ENCODE results near the gene COL5A2. TPM values are rescaled to one million over a fixed set of nuclear protein-coding genes. Genes with fewer than 3 reads are reported as not detected.

COL5A2 gene
- total and polyA plus RNA-seq, 9 of the 15 experiments (the other 6 are each of a cell fraction or from before 2014, with no cell fraction given): 0.01 to 0.54 (median 0.19) TPM

DNA sequence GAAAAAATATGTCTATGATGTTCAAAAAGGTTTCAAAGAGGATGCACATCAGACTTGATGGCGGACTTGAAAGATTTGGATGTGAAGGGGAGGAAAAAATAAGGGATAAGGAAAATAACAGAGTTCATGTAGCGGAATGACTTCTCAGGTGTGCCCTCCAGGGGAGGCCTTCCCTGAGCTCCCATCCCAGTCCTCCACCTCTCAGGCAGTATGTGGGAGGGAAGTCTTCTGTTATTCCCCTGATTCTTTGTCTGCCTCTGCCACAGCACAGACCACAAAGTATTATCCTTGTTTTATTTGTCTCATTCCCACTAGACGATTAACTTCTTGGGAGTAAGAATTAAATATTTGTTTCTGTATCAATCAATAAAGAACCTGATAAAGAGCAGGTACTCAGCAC lies 17.7 kb downstream of the COL5A2 start:
- H3K27ac ChIP-seq (ENCODE audit: extremely low read depth, low read depth, low read length): no peak overlapping the region
- in situ Hi-C loops (cut with MboI): no loop called here
- TF ChIP-seq ELF2 (CRISPR knock-in tag; IDR thresholded peaks at IDR 0.05) (no peak), NR0B1 (IDR thresholded peaks at IDR 0.05; ENCODE audit: partially characterized antibody) (no peak), MAX (CRISPR knock-in tag; IDR thresholded peaks at IDR 0.05) (no peak), ZNF253 (CRISPR knock-in tag; conservative IDR thresholded peaks at IDR 0.05) (no peak), ZBED1 (IDR thresholded peaks at IDR 0.05) (no peak), DACH1 (IDR thresholded peaks at IDR 0.05; ENCODE audit: partially characterized antibody) (no peak), GTF2A2 (tag; IDR thresholded peaks at IDR 0.05) (no peak), RB1 (IDR thresholded peaks at IDR 0.05; ENCODE audit: low read depth) (no peak), ZBTB33 (CRISPR knock-in tag; IDR thresholded peaks at IDR 0.05) (no peak), KLF10 (CRISPR knock-in tag; IDR thresholded peaks at IDR 0.05) (no peak), PHF8 (IDR thresholded peaks at IDR 0.05; ENCODE audit: borderline replicate concordance, low read length) (no peak), POLR2AphosphoS5 (IDR thresholded peaks at IDR 0.05; ENCODE audit: control insufficient read depth, insufficient read depth, low read depth, low read length) (no peak), NCOR1 (IDR thresholded peaks at IDR 0.05) (no peak), RBBP5 (IDR thresholded peaks at IDR 0.05; ENCODE audit: borderline replicate concordance, insufficient read depth, low read length, poor library complexity, severe bottlenecking) (no peak), ZFP36 (IDR thresholded peaks at IDR 0.05; ENCODE audit: low read depth, low read length, partially characterized antibody) (no peak)
- TF ChIP-seq, protein P1, sequence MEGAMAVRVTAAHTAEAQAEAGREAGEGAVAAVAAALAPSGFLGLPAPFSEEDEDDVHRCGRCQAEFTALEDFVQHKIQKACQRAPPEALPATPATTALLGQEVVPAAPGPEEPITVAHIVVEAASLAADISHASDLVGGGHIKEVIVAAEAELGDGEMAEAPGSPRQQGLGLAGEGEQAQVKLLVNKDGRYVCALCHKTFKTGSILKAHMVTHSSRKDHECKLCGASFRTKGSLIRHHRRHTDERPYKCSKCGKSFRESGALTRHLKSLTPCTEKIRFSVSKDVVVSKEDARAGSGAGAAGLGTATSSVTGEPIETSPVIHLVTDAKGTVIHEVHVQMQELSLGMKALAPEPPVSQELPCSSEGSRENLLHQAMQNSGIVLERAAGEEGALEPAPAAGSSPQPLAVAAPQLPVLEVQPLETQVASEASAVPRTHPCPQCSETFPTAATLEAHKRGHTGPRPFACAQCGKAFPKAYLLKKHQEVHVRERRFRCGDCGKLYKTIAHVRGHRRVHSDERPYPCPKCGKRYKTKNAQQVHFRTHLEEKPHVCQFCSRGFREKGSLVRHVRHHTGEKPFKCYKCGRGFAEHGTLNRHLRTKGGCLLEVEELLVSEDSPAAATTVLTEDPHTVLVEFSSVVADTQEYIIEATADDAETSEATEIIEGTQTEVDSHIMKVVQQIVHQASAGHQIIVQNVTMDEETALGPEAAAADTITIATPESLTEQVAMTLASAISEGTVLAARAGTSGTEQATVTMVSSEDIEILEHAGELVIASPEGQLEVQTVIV (CRISPR knock-in tag; IDR thresholded peaks at IDR 0.05; ENCODE audit: borderline replicate concordance): no peak

More for the DNA sequence above, 17.7 kb downstream of the COL5A2 start:
- Histone ChIP-seq H3K9me1 (ENCODE audit: control insufficient read depth, insufficient read depth, low read length) (no peaks in the 10 kb centered on the region), H3K4me3 (no peak overlapping the region), H3K27me3 (ENCODE audit: control insufficient read depth in 2 of 2, insufficient read depth in 2 of 2, low read length in 2 of 2) (no peaks in the 10 kb centered on the region), H3K79me2 (ENCODE audit: control insufficient read depth, insufficient read depth, low read length) (no peaks in the 10 kb centered on the region), H2AFZ (ENCODE audit: low read depth, low read length) (no peak overlapping the region), H3K9me3 (replicated peaks; ENCODE audit: control insufficient read depth, insufficient read depth, low read depth, low read length) (no peaks in the 10 kb centered on the region), H3K9ac (ENCODE audit: insufficient read depth in 1 of 2, low read depth in 2 of 2, low read length in 2 of 2) (no peak overlapping the region), H3K36me3 (ENCODE audit: control insufficient read depth, insufficient read depth, low read length) (no peaks in the 10 kb centered on the region), H3K4me2 (ENCODE audit: insufficient read depth, low read length) (no peak overlapping the region), H4K20me1 (replicated peaks; ENCODE audit: control insufficient read depth, insufficient read depth, low read length) (no peaks in the 10 kb centered on the region), H3K4me1 (replicated peaks in 1 of 2; ENCODE audit: control insufficient read depth in 2 of 2, insufficient read depth in 2 of 2, low read length in 2 of 2) (no peaks in the 10 kb centered on the region)
- BruUV-seq (replicated peaks): no TSS peak
- 0% methylated on average over 3 of the region's 3 CpGs for WGBS (ENCODE audit: insufficient coverage, low coverage, missing lambda C conversion rate)
- FAIRE-seq (no peak), DNase-seq (ENCODE audit: extremely low read depth in 1 of 4, low spot score in 3 of 4) (no peak), ATAC-seq (no peak)
- ChIA-PET POLR2A (no interaction called here), CTCF (ENCODE audit: low intra/inter-chr PET ratio) (no interaction called here)
- intact Hi-C loops (cut with micrococcal nuclease): no loop called here
